Spinal cord (tissue), 10 donors: ENCODE data around the gene FIGNL1. TPM values are rescaled to one million over a fixed set of nuclear protein-coding genes. Genes with fewer than 3 reads are reported as not detected.

Experiments
- DNase-seq, 6 donors: peaks; one replicate each; pipeline versions ENCODE4 v3.0.0 to v3.0.0-alpha.2; 2013 to 2015; ENCODE audit warnings: low spot score in 6 of 6, low read depth in 4 of 6
- H3K27ac ChIP-seq: one replicate; pipeline ENCODE4 v1.5.1; 2013; ENCODE audit warnings: low read depth, low read length, control low read depth
- H3K27me3 ChIP-seq: one replicate; pipeline ENCODE4 v1.6.1; 2013; ENCODE audit warnings: low read length; ENCODE audit not compliant: control insufficient read depth, insufficient read depth
- H3K36me3 ChIP-seq: one replicate; pipeline ENCODE4 v1.6.1; 2013; ENCODE audit warnings: low read length; ENCODE audit not compliant: control insufficient read depth, insufficient read depth
- H3K4me1 ChIP-seq: one replicate; pipeline ENCODE4 v1.6.1; 2013; ENCODE audit warnings: low read length; ENCODE audit not compliant: control insufficient read depth, insufficient read depth
- H3K4me3 ChIP-seq: one replicate; pipeline ENCODE4 v1.5.1; 2013; ENCODE audit warnings: low read depth, low read length, control low read depth
- H3K9me3 ChIP-seq: one replicate; pipeline ENCODE4 v1.6.1; 2013; ENCODE audit warnings: low read length; ENCODE audit not compliant: control insufficient read depth, insufficient read depth
- WGBS: methylation state at CpG from one replicate; pipeline ENCODE4 v1.1.5; 2013; ENCODE audit warnings: missing lambda C conversion rate; ENCODE audit not compliant: insufficient coverage; 5-methylcytosine and 5-hydroxymethylcytosine counted together
- polyA plus RNA-seq, 2 donors: library from polyadenylated mRNA; unstranded; fragments of 120-200 nt; gene quantifications; one replicate each; pipeline ENCODE4 v1.2.1, GENCODE V29; 2013; ENCODE audit not compliant: insufficient read length in 2 of 2
- total RNA-seq, 2 donors: library from RNA; depleted of rRNA in 1 of 2; stranded (reverse); fragments of 120-200 nt in 1 of 2; fragments of >200 nt in 1 of 2; gene quantifications; one replicate each; pipeline versions ENCODE4 v1.2.3 to v1.2.4, GENCODE V29; 2013 to 2014
- donor health status: healthy.

The FIGNL1 gene
- total and polyA plus RNA-seq, 4 donors, result 18.5 to 28.7 (median 21.0) TPM

DNA sequence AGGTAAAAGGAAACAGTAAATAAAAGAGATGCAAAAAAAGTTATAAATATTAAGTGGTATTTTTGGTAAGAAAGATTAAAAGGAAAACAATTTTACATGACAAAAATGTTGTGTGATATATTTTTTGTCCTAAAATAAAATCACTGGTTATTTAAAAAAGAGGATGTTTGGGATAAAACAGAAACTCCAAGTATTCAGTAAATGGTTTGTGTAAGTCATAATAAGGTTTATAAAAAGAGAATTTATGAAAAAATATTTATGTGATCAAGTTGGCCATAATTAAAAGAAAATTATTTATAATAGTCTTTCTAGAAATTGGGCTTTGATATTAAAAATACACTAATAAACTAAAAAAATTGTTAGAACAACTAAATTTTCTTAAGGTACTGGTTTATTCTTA lies 38.2 kb upstream of the FIGNL1 start:
- H3K27ac ChIP-seq, result no peak overlapping the region
- no peaks in the 10 kb centered on the region for H3K27me3 ChIP-seq
- H3K36me3 ChIP-seq, result no peaks in the 10 kb centered on the region
- H3K9me3 ChIP-seq, result no peaks in the 10 kb centered on the region
- DNase-seq, result no peak
- no peaks in the 10 kb centered on the region for H3K4me1 ChIP-seq
- no peak overlapping the region for H3K4me3 ChIP-seq

DNA sequence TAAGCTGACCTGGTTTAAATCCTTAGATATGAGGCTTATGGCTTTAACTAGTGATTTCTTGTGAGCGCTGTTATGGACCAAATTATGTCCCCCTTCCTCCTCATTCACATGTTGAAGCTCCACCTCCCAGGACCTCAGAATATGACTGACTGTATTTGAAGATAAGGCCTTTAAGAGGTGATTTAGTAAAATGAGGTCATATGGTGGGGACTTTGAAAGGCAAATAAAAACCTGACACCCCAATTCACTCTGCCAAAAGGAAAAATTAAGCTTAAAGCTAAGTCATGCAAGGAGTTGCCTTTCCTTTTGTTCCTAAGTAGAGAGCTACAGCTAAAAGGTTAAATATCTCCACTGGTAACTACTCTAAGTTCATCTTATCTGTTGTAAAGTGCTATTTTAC lies 36.4 kb upstream of the FIGNL1 start:
- no peak overlapping the region for H3K4me3 ChIP-seq
- H3K9me3 ChIP-seq, result no peaks in the 10 kb centered on the region
- no peak overlapping the region for H3K27ac ChIP-seq
- no peaks in the 10 kb centered on the region for H3K36me3 ChIP-seq
- H3K4me1 ChIP-seq, result no peaks in the 10 kb centered on the region
- WGBS, result no CpG with 5 or more reads among the region's 1 CpG
- no peak for DNase-seq
- no peaks in the 10 kb centered on the region for H3K27me3 ChIP-seq

- 100% methylated on average over 1 of the region's 8 CpGs for WGBS
- no peaks in the 10 kb centered on the region for H3K27me3 ChIP-seq
- H3K9me3 ChIP-seq, result no peaks in the 10 kb centered on the region
- no peaks in the 10 kb centered on the region for H3K36me3 ChIP-seq
- no peak overlapping the region for H3K27ac ChIP-seq
- H3K4me3 ChIP-seq, result no peak overlapping the region
- DNase-seq, result no peak
- no peaks in the 10 kb centered on the region for H3K4me1 ChIP-seq
These were observed 31.7 kb upstream of the FIGNL1 start for GRCh38 chr7:50481867-50482266.

DNA sequence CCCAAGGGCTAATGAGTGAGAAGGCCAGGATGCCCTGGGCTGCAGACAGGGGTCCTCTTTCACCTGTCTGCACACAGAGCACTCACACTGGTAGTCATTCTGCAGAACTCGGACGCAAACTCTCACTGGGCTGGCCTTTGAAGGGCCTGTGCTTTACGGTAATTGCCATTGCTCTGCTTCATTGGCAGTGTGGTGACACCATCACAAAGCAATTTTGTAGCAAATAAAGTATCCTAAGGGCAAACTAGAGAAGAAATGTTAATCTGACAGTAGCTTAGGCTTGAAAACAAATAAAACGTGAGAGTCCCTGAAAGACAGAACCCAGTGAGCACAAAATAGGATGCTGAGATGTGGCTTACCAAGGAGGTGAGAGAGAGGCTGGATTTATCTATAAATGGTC lies 30.6 kb upstream of the FIGNL1 start:
- 58% methylated on average over 3 of the region's 4 CpGs for WGBS
- Histone ChIP-seq H3K9me3 (no peaks in the 10 kb centered on the region), H3K27ac (no peak overlapping the region), H3K36me3 (no peaks in the 10 kb centered on the region), H3K4me1 (no peaks in the 10 kb centered on the region), H3K27me3 (no peaks in the 10 kb centered on the region), H3K4me3 (no peak overlapping the region)
- DNase-seq, result peak in 1 of 6 donors; percentile 25

DNA sequence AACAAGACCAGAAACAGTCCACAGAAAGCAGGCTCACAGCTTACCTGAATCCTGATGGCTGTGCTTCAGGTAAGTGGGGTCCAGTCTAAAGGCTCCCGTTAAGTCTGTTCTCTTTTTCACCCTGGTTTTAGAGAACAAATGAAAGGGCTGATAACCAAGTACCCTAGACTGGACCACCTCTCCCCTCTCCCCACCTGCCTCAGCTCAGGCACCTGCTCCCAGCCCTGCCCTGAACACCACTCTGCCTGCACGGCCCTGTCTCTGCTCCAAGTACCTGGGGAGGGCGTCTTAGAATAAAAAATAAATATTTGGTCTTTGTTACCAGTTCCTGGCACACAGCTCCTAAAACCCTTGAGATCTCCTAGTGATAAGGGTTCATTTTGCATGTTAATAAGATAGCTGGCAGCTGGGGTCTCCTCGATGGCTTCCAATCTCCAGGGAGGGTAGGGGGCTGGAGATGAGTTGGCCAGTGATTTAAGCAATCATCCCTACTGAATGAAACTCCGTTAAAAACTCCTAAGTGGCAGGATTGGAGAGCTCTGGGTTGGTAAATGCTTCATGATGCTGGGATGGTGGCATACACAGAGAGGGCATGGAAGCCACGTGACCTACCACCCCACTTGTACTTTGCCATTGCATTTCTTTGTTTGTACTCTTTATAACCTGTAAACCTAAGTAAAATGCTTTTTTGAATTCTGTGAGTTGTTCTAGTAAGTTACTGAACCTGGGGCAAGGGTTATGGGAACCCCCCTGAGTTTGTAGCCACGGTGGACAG lies 29.8 kb upstream of the FIGNL1 start:
- Histone ChIP-seq H3K36me3 (no peaks in the 10 kb centered on the region), H3K9me3 (no peaks in the 10 kb centered on the region), H3K27ac (no peak overlapping the region), H3K4me1 (no peaks in the 10 kb centered on the region), H3K27me3 (no peaks in the 10 kb centered on the region), H3K4me3 (no peak overlapping the region)
- WGBS, result 96% methylated on average over 2 of the region's 7 CpGs
- DNase-seq, result no peak

DNA sequence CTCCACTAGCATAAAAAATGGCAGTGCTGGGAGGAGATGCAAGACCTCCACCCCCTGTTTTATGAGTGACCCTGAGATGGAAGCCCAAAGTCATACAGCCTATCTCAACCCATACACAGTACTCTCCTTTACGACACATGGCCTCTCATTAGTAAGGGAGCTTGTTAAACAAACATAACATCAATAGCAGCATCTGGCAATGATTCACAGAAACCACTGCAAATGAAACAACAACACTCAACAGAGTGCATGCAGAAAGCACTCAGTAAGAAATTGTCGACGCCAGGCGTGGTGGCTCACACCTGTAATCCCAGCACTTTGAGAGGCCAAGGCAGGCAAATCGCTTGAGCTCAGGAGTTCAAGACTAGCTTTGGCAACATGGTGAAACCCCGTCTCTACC lies 27.5 kb upstream of the FIGNL1 start:
- Histone ChIP-seq H3K27me3 (no peaks in the 10 kb centered on the region), H3K27ac (no peak overlapping the region), H3K4me1 (peaks cover 4% of the 10 kb centered on the region), H3K4me3 (no peak overlapping the region), H3K36me3 (no peaks in the 10 kb centered on the region), H3K9me3 (no peaks in the 10 kb centered on the region)
- DNase-seq, result no peak
- WGBS, result 75% methylated on average over 2 of the region's 6 CpGs

DNA sequence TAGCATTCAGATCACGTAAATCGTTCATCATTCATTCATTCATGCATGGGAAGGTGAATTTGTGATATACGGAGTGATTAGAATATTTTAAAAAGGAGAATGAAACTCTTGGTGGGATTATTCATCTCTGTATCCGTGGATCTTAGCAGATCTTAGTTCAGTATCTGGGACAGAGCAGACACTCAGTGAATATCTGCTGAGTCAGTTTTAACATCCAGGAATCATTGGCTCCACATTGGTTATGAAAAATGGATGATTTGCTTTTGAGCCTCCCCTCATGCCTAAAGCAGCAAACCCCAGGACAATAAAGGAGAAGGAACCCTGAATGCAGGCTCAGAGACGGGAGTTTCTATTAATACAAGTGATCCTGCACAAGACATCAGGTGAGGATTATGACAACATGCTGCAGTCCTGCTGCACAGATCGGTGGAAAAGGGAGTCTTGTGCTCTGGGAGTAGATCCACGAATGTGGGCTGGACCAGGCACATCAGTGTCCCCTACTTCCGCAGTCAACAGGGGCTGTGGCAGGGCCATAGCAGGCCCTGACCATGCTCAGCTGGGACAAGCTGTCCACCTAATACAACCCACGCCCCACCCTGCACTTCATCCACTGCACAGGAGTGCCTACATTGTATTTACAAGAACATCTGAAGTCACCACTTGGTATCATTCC lies 26.9 kb upstream of the FIGNL1 start:
- 96% methylated on average over 8 of the region's 9 CpGs for WGBS

GRCh38 chr7:50475340-50475739 lies 25.2 kb upstream of the FIGNL1 start:
- no peak for DNase-seq
- no peaks in the 10 kb centered on the region for H3K27me3 ChIP-seq
- no peaks in the 10 kb centered on the region for H3K36me3 ChIP-seq
- H3K9me3 ChIP-seq, result no peaks in the 10 kb centered on the region
- H3K27ac ChIP-seq, result no peak overlapping the region
- 22% methylated on average over 1 of the region's 4 CpGs for whole genome bisulfite sequencing
- H3K4me1 ChIP-seq, result peaks cover 4% of the 10 kb centered on the region
- H3K4me3 ChIP-seq, result no peak overlapping the region

More for the DNA sequence above, 26.9 kb upstream of the FIGNL1 start:
- H3K36me3 ChIP-seq, result no peaks in the 10 kb centered on the region
- H3K27ac ChIP-seq, result no peak overlapping the region
- DNase-seq, result no peak
- no peaks in the 10 kb centered on the region for H3K27me3 ChIP-seq
- H3K4me3 ChIP-seq, result no peak overlapping the region
- peaks cover 4% of the 10 kb centered on the region for H3K4me1 ChIP-seq
- H3K9me3 ChIP-seq, result no peaks in the 10 kb centered on the region

GRCh38 chr7:50474382-50475160 lies 24.4 kb upstream of the FIGNL1 start:
- no peak overlapping the region for H3K27ac ChIP-seq
- WGBS, result 72% methylated on average over 7 of the region's 8 CpGs
- peaks cover 4% of the 10 kb centered on the region for H3K4me1 ChIP-seq
- no peaks in the 10 kb centered on the region for H3K36me3 ChIP-seq
- DNase-seq, result no peak
- H3K9me3 ChIP-seq, result no peaks in the 10 kb centered on the region
- no peak overlapping the region for H3K4me3 ChIP-seq
- H3K27me3 ChIP-seq, result no peaks in the 10 kb centered on the region
